ENCODE data around the gene TMEFF1.

- TF ChIP-seq CTCF (IDR thresholded peaks at IDR 0.05; ENCODE audit: low read depth, low read length, poor library complexity, severe bottlenecking): no peak
- no peak for TF ChIP-seq EZH2phosphoT487 (IDR thresholded peaks at IDR 0.05; ENCODE audit: borderline replicate concordance, low read length)
These were observed 6.1 kb upstream of the TMEFF1 start for GRCh38 chr9:100466829-100467221.
